22Rv1 (cell line): ENCODE data around the gene MAST2.

Source experiments
- ZFX ChIP-seq: fragments of 450-650 bp; IDR thresholded peaks from 2 replicates; pipeline ENCODE4 v1.6.1; 2017; ENCODE audit warnings: antibody characterized with exemption, borderline replicate concordance
- TF ChIP-seq, protein P1 (sequence below): fragments of 450-650 bp; IDR thresholded peaks from 2 replicates; pipeline ENCODE4 v1.5.1; 2017; ENCODE audit warnings: mild to moderate bottlenecking

DNA sequence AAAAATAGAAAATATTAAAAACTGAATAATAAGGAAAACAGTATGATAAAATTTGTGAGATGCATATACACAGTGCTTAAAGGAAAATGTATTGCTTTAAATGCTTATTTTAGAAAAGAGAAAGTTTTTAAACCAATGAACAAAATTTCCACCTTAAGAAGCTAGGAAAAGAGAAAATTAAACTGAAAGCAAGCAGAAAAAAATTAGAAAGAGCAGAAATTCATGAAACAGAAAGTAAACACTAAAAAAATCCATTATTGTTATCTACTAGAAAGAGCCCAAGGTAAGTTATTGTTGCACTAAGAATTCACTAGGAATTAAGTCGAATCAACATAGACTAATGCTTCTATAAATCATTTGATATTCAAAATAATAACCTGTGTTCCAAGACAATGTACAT, 261.3 kb downstream of the MAST2 start:
- TF ChIP-seq, protein P1, sequence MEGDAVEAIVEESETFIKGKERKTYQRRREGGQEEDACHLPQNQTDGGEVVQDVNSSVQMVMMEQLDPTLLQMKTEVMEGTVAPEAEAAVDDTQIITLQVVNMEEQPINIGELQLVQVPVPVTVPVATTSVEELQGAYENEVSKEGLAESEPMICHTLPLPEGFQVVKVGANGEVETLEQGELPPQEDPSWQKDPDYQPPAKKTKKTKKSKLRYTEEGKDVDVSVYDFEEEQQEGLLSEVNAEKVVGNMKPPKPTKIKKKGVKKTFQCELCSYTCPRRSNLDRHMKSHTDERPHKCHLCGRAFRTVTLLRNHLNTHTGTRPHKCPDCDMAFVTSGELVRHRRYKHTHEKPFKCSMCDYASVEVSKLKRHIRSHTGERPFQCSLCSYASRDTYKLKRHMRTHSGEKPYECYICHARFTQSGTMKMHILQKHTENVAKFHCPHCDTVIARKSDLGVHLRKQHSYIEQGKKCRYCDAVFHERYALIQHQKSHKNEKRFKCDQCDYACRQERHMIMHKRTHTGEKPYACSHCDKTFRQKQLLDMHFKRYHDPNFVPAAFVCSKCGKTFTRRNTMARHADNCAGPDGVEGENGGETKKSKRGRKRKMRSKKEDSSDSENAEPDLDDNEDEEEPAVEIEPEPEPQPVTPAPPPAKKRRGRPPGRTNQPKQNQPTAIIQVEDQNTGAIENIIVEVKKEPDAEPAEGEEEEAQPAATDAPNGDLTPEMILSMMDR, result no peak
- no peak for TF ChIP-seq ZFX
